NCI-H2081 (cell line): ENCODE data around the gene KCTD13.
"Not testable (repeated sequence)": the region's sequence is repeated elsewhere in the genome, so short reads cannot be mapped to it uniquely, and the experiment has no call there.

Experiments
- DNase-seq, 2 experiments: peaks; one replicate each; lab custom pipeline; 2025; lab: John Stamatoyannopoulos, UW

KCTD13 gene

GRCh38 chr16:29877266-29877961, 48.6 kb downstream of the KCTD13 start:
- no peak for DNase-seq

- no peak for DNase-seq
Observed at GRCh38 chr16:29876594-29877249, 49.3 kb downstream of the KCTD13 start.

DNA sequence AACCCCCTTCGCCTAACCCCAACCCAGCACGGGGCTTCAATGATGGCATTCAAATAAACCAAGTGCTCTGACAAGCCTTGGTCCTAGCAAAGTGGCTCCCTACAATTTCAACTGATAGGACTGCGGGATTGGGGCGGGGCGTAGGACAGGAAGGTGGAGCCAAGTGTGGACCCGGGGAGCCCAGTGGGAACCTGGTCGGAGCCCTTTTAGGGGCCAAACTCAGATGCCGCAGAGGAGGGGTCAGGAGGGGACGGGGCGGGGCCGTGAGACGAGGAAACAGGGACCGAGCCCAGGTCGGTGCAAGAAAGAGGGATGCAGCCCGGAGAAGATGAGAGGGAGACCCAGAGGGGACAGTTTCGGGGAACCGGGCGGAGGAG, 49.8 kb downstream of the KCTD13 start:
- no peak for DNase-seq

DNA sequence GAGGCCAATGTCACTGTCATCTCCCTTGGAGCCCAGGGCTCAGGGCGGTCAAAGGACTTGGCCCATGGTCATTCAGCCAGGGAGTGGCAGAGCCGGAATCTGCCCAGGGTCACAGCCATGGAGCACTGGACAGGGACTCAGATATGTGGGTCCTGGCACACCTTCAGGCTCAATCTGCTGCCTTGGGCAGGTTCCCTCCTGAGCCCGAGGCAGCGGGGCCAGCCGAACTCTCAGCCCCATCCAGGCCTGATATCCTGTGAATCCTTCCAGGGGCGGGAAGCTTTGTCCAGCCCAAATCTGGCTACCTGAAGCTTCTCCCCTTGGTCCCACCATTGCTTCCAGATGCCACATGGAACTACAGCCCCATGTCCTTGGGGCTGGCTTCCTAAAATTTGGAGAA, 50.8 kb downstream of the KCTD13 start:
- DNase-seq = no peak

GRCh38 chr16:29873319-29873718, 52.7 kb downstream of the KCTD13 start:
- DNase-seq = no peak

DNA sequence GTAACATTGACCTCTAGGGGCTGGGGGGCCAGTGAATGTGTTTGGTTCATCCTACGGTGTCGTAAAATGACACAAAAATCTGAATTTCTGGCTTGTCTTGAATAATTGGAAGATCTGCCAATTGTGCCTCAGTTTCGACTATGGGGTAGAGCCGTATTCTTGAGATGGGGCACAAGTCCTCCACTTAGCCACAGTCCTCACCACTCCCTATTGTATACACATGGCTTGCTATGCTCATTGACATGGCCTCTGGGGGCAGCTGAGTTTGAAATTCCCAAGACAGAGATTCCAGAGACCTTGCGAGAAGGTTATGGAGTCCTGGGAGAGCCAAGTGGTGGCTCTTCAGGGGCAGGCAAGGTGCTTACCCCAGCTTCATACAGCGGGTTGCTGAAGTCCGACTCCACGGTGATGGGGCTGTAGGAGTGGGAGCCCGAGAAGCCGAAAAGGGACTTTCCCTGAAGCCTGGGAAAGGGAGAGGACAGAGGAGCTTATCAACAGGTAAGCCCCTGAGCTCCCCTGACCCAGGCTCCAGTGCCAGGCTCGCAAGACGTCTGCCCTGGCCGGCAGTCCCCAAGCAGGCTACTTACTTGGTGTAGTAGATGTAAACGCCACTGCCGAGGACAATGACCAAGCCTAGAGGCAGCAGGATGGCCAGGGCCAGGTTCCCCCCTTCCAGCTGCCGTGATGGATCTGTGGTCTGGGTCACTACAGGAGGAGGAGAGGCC, 54.0 kb downstream of the KCTD13 start:
- no peak for DNase-seq

DNA sequence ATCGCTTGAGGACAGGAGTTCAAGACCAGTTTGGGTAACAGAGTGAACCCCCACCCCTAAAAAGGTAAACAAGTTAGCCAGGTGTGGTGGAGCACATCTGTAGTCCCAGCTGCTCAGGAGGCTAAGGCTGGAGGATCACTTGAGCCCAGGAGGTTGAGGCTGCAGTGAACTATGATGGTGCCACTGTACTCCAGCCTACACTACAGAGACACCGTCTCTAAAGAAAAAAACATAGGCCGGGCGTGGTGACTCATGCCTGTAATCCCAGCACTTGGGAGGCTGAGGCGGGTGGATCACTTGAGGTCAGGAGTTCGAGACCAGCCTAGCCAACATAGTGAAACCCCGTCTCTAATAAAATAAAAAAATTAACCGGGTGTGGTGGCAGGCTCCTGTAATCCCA, 57.0 kb downstream of the KCTD13 start:
- DNase-seq = not testable (repeated sequence)

- DNase-seq = no peak
Observed at GRCh38 chr16:29868396-29869009, 57.5 kb downstream of the KCTD13 start.

- no peak for DNase-seq
Observed at GRCh38 chr16:29864205-29864604, 61.8 kb downstream of the KCTD13 start.

GRCh38 chr16:29863669-29863984, 62.4 kb downstream of the KCTD13 start:
- DNase-seq = no peak

DNA sequence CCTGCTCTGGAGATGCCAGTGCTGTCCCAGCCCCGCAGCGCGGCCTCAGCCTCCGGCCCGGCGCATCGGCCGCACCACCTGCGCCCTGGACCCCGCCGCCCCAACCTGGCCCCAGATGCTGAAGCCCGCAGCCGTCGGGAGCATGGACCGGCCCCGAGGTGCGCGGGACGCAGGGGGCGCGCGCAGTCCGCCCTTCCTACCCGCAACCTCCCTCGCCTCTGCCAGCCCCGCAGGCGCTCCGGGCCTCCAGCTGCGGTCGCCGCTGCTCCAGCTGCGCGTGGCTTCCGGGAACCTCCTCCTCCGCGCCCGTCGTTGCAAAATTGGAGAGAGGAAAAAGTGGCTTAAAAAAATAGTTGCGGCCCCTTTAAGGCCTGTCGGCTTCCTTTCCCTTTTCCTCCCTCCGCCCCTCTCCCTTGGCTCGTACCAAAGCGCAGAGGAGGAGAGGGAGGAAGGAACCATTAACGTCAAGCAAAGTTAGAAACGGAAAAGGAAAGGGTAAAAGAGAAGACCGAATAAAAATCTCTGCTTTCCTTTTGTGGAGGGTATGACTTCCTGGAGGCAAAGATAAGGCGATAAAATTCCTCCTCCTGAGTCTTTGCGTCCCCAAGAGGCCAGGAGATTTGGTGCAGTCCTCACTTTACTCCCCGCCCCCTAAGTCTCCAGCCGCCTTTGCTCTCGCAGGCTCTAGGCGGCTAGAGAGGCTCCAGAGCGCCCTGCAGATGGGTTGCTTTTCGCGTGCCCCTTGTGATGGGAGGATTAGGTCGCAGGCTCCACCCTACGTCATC, 63.0 kb downstream of the KCTD13 start, which contains the start of gene CDIPT:
TSS of gene CDIPT (minus strand) at position 343 of the 785 bp plus-strand sequence. CDS start 369 bp downstream, outside the sequence.
- DNase-seq = peak; percentile 90 to 92

DNA sequence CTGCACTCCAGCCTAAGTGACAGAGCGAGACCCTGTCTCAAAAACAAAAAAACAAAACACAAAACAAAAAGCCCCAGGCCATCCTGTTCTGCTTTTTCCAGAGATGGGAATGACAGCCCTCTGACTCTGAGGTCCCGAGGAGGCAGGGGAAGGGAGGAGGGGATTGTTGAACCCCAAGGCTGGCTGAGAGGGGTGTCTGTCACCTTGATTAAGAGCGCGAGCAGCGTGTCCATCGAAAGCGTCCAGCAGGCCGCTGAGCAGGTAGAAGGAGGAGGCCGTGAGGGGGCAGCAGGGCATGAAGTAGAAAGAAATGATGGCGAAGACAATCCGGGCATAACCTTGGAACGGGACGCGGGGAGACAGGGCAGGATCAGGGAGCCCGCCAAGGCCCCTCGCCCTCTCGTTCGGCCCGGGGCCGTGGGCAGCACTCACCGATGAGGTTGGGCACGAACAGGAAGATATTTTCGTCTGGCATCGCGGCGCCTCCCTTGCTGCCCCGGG, 63.6 kb downstream of the KCTD13 start:
- DNase-seq = no peak

DNA sequence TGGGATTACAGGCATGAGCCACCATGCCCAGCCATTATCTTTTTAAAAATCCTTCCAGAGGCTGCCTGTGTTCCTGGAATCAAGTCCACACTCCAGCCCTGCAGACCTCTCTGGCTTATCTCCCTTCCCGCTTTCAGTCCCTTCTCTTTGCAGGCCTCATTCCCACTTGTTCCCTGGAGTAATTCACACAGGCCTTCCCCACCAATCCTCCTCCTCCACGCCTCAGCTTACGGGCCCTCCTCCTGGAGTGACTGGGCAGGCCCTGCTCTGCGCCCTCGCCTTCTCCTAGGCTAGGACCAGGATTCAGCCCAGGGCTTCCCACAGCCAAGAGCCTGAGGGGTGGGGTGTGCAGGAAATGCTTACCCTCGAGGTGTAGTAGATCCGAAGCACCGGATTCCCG, 65.8 kb downstream of the KCTD13 start:
- no peak for DNase-seq

GRCh38 chr16:29858974-29859373, 67.1 kb downstream of the KCTD13 start:
- no peak for DNase-seq

DNA sequence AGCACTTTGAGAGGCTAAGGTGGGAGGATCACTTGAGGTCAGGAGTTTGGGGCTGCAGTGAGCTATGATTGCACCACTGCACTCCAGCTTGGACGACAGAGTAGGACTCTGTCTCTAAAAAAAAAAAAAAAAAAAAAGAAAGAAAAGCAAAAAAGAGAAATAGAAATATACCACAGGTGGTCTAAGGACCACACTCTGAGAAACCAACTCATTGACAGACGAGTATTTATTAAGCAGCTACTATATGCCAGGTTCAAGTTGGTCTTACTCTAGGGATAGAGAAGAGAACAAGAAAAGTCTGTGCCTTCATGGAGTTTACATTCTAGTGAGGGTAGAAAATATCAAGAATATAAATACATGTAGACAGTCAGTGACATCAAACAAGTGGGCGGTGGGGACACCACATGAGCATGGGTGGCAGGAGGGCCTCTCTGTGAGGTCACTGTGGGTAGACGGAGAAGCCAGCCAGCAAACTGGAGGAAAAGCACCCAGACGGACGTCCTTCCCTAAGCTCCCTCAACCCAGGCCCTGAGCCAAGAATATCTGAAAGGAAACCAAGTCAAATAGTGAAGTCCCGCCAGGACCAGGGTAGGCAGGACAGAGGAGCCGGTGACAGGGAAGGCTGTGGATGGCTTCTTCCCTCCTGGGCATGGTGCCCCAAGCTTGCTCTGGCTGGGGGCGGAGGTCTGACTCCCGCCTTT, 67.7 kb downstream of the KCTD13 start:
- no peak for DNase-seq

- no peak for DNase-seq
Observed at GRCh38 chr16:29857133-29857760, 68.8 kb downstream of the KCTD13 start.
